K562 (cell line): ENCODE results near the gene N4BP3. TPM values are rescaled to one million over a fixed set of nuclear protein-coding genes. Genes with fewer than 3 reads are reported as not detected.

ENCODE experiments used
- ATAC-seq: fragments of 200-7000 bp; cut with Tn5 transposase; 3 replicates; pipeline ENCODE4 v1.9.1; 2020; ENCODE audit warnings: moderate library complexity
- BruUV-seq: library from RNA; stranded (reverse); fragments of 400-500 nt; replicated peaks from 2 replicates; lab custom pipeline; 2021; lab: Mats Ljungman, UMichigan
- CTCF ChIA-PET: fragments of 300-600 bp; formaldehyde crosslinking; extraction: SDS; loops from one replicate; lab custom pipeline; 2021; ENCODE audit warnings: low intra/inter-chr PET ratio; lab: Yijun Ruan, JAX
- POLR2A ChIA-PET: fragments of 300-600, 350-650 bp; sonication (Branson Sonifier 250); formaldehyde crosslinking; extraction: SDS; loops from one replicate; lab custom pipeline; 2021; ENCODE audit warnings: antibody characterized with exemption, inconsistent platforms; lab: Yijun Ruan, JAX
- DNase-seq, 4 experiments: peaks; one replicate each; pipeline versions ENCODE4 v3.0.0 to v3.0.0-alpha.2; 2011 to 2018; ENCODE audit warnings: low spot score in 3 of 4, mixed read lengths in 3 of 4; ENCODE audit errors: extremely low read depth in 1 of 4
- FAIRE-seq: peaks from 2 replicates; lab custom pipeline; 2011; peaks lifted over from hg19 to GRCh38; lab: Jason Lieb, UNC
- H2AFZ ChIP-seq: 2 replicates; pipeline ENCODE4 v1.6.0; 2011; ENCODE audit warnings: low read depth, low read length, control low read depth, inconsistent platforms
- H3K27ac ChIP-seq: fragments of 200-600 bp; 3 replicates; pipeline ENCODE4 v1.8.0; 2011; ENCODE audit warnings: low read depth, mild to moderate bottlenecking, control low read depth, inconsistent platforms, low read length, moderate library complexity, mixed read lengths; ENCODE audit errors: extremely low read depth
- H3K27me3 ChIP-seq, 2 experiments: fragments of 300-600 bp in 1 of 2; 2 replicates in 1 of 2; 3 replicates in 1 of 2; pipeline versions ENCODE4 v1.6.0 to v1.8.0; 2011; ENCODE audit warnings: inconsistent platforms in 2 of 2, low read length in 2 of 2, mild to moderate bottlenecking in 1 of 2, mixed read lengths in 1 of 2, moderate library complexity in 1 of 2; ENCODE audit not compliant: control insufficient read depth in 2 of 2, insufficient read depth in 2 of 2
- H3K36me3 ChIP-seq: fragments of 300-600 bp; 3 replicates; pipeline ENCODE4 v1.8.0; 2011; ENCODE audit warnings: mild to moderate bottlenecking, low read length, inconsistent platforms; ENCODE audit not compliant: control insufficient read depth, insufficient read depth
- H3K4me1 ChIP-seq, 2 experiments: fragments of 200-600 bp in 1 of 2; replicated peaks in 1 of 2; 2 replicates in 1 of 2; 3 replicates in 1 of 2; pipeline versions ENCODE4 v1.5.1 to v1.8.0; 2011; ENCODE audit warnings: inconsistent platforms in 2 of 2, low read length in 2 of 2, mild to moderate bottlenecking in 1 of 2, mixed read lengths in 1 of 2, moderate library complexity in 1 of 2; ENCODE audit not compliant: control insufficient read depth in 2 of 2, insufficient read depth in 2 of 2
- H3K4me2 ChIP-seq: 2 replicates; pipeline ENCODE4 v1.6.1; 2011; ENCODE audit warnings: low read length, control low read depth, inconsistent platforms, mixed read lengths; ENCODE audit not compliant: insufficient read depth
- H3K4me3 ChIP-seq: fragments of 200-600 bp; sonication (generic), shearing (Covaris generic); 2 replicates; pipeline ENCODE4 v1.5.1; 2016; ENCODE audit warnings: control low read depth, inconsistent platforms
- H3K79me2 ChIP-seq: fragments of 200-600 bp; 3 replicates; pipeline ENCODE4 v1.8.0; 2011; ENCODE audit warnings: low read length, inconsistent platforms; ENCODE audit not compliant: control insufficient read depth, insufficient read depth
- H3K9ac ChIP-seq, 2 experiments: 2 replicates each; pipeline versions ENCODE4 v1.6.0 to v1.6.1; 2011; ENCODE audit warnings: low read depth in 2 of 2, low read length in 2 of 2, control low read depth in 1 of 2, inconsistent platforms in 1 of 2, mild to moderate bottlenecking in 1 of 2, mixed read lengths in 1 of 2; ENCODE audit not compliant: insufficient read depth in 1 of 2
- H3K9me1 ChIP-seq: one replicate; pipeline ENCODE4 v1.6.0; 2011; ENCODE audit warnings: inconsistent platforms, mild to moderate bottlenecking, low read length, moderate library complexity; ENCODE audit not compliant: control insufficient read depth, insufficient read depth
- H3K9me3 ChIP-seq: replicated peaks from 2 replicates; pipeline ENCODE4 v1.5.1; 2011; ENCODE audit warnings: low read depth, low read length, inconsistent platforms; ENCODE audit not compliant: control insufficient read depth, insufficient read depth
- H4K20me1 ChIP-seq: replicated peaks from 2 replicates; pipeline ENCODE4 v1.6.1; 2011; ENCODE audit warnings: low read length, inconsistent platforms, mixed read lengths; ENCODE audit not compliant: control insufficient read depth, insufficient read depth
- DNMT1 ChIP-seq: fragments of 450-650 bp; IDR thresholded peaks from 2 replicates; pipeline ENCODE4 v1.6.1; 2016; ENCODE audit warnings: antibody characterized with exemption, mild to moderate bottlenecking
- GTF2B ChIP-seq: IDR thresholded peaks from 2 replicates; pipeline ENCODE4 v1.6.1; 2011; ENCODE audit not compliant: insufficient read length; ENCODE audit errors: extremely low read depth
- HDGF ChIP-seq: fragments of 450-650 bp; IDR thresholded peaks from 2 replicates; pipeline ENCODE4 v1.6.1; 2016
- POLR2G ChIP-seq: fragments of 200-400 bp; formaldehyde crosslinking; IDR thresholded peaks from 2 replicates; pipeline ENCODE4 v1.6.1; 2017; ENCODE audit warnings: low read depth, mild to moderate bottlenecking, antibody characterized with exemption, low read length, moderate library complexity
- ZNF24 ChIP-seq: fragments of 450-650 bp; IDR thresholded peaks from 2 replicates; pipeline ENCODE4 v1.6.1; 2016
- WGBS: fragments of 100-300 bp; shearing (Covaris generic); methylation state at CpG from one replicate; pipeline ENCODE4 v1.1.6; 2016; ENCODE audit warnings: low coverage, mixed read lengths; ENCODE audit not compliant: insufficient coverage; ENCODE audit errors: missing lambda C conversion rate; 5-methylcytosine and 5-hydroxymethylcytosine counted together
- in situ Hi-C: fragments of 300-500 bp; cut with MboI; formaldehyde crosslinking; loops from 4 replicates; pipeline ENCODE4 v1.15.0; 2018; ENCODE audit warnings: inconsistent platforms, mixed read lengths
- intact Hi-C: fragments of 100-400 bp; cut with micrococcal nuclease; formaldehyde crosslinking; loops from 2 replicates; pipeline ENCODE4 v1.14.2; 2022
- polyA plus RNA-seq, 8 experiments: library from polyadenylated mRNA; depleted of rRNA in 4 of 8; stranded (reverse) in 5 of 8; unstranded in 3 of 8; fragments of >200 nt; fragmentation: Nextera tagmentation in 2 of 8; fragmentation: Illumina TruSeq in 1 of 8; extraction: Ambion mirVana in 2 of 8; extraction: Trizol in 1 of 8; gene quantifications; 2 replicates each; pipeline versions ENCODE4 v1.2.1 to v1.2.3, GENCODE V29; 2011 to 2014; ENCODE audit warnings: inconsistent platforms in 1 of 8, missing spikeins in 1 of 8
- total RNA-seq, 7 experiments: library from RNA; depleted of rRNA in 6 of 7; stranded (reverse); fragments of >200 nt in 6 of 7; fragmentation: Illumina TruSeq in 2 of 7; extraction: Trizol in 2 of 7; gene quantifications; 2 replicates each; pipeline versions ENCODE4 v1.2.1 to v1.2.3, GENCODE V29; 2011 to 2021; ENCODE audit warnings: low replicate concordance in 1 of 7
- TF ChIP-seq, protein P1 (sequence below): fragments of 250-450 bp; sonication (Bioruptor Pico); IDR thresholded peaks from 2 replicates; pipeline ENCODE4 v1.5.0; 2020; ENCODE audit warnings: mild to moderate bottlenecking

Gene N4BP3
- total and polyA plus RNA-seq, 9 of the 15 experiments (the other 6 are each of a cell fraction or from before 2014, with no cell fraction given), result 0.06 to 7.0 (median 2.4) TPM

DNA sequence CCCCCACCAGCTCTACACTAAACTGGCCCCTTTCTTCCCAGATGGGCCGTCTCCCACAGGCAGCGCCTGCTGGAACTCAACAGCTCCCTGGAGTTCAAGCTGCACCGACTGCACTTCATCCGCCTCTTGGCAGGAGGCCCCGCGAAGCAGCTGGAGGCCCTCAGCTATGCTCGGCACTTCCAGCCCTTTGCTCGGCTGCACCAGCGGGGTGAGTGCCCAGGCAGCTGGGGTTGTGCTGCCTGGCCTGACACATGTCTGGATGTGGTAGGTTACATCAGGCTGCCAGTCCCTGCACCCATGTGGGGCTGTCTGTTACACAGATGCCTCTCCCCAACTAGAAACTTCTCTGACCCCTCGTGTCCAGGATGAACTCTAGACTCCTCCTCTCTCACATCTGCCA lies 30.6 kb downstream of the N4BP3 start:
- 92% methylated on average over 10 of the region's 10 CpGs for WGBS
- intact Hi-C loops, result no loop called here
- no peak for ATAC-seq

More for the DNA sequence above, 30.6 kb downstream of the N4BP3 start:
- Histone ChIP-seq H3K9ac (0 out of 4 replicates have a peak overlapping the region, but pooled peaks of 1 of the 2 experiments have one; percentile 28), H4K20me1 (peaks cover 8% of the 10 kb centered on the region; the same call in 1 of the 2 replicates), H3K79me2 (no peaks in the 10 kb centered on the region), H3K4me2 (no peak overlapping the region), H3K27ac (no peak overlapping the region), H3K9me1 (no peaks in the 10 kb centered on the region), H3K36me3 (peaks cover 90% of the 10 kb centered on the region), H3K27me3 (no peaks in the 10 kb centered on the region), H3K4me1 (peaks cover 0 to 6% of the 10 kb centered on the region in 2 experiments; a peak in 1 of 5 replicates), H3K9me3 (no peaks in the 10 kb centered on the region), H3K4me3 (no peak overlapping the region), H2AFZ (no peak overlapping the region)
- CTCF ChIA-PET, result interaction anchor here (0.9 kb wide), 1 partner anchor 68 kb away, joined by 3 read pairs; no protein-coding TSS in a partner anchor
- in situ Hi-C loops, result no loop called here
- no peak for TF ChIP-seq HDGF
- TF ChIP-seq GTF2B, result no peak
- TF ChIP-seq ZNF24, result no peak
- TF ChIP-seq, protein P1, sequence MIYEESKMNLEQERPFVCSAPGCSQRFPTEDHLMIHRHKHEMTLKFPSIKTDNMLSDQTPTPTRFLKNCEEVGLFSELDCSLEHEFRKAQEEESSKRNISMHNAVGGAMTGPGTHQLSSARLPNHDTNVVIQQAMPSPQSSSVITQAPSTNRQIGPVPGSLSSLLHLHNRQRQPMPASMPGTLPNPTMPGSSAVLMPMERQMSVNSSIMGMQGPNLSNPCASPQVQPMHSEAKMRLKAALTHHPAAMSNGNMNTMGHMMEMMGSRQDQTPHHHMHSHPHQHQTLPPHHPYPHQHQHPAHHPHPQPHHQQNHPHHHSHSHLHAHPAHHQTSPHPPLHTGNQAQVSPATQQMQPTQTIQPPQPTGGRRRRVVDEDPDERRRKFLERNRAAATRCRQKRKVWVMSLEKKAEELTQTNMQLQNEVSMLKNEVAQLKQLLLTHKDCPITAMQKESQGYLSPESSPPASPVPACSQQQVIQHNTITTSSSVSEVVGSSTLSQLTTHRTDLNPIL (CRISPR knock-in tag), result no peak
- peak; percentile 58; the same call in 1 of the 2 replicates for TF ChIP-seq POLR2G
- no peak for TF ChIP-seq DNMT1
- POLR2A ChIA-PET, result interaction anchor here (0.6 to 3.2 kb wide), 9 partner anchors 9 to 62 kb away, joined by 3 to 20 read pairs (median 4); partner anchors contain the start of gene NHP2
- BruUV-seq, result no TSS peak
- DNase-seq (no peak), FAIRE-seq (no peak)
